ENCODE measurements around the gene PLA2G4E.

PLA2G4E gene

DNA sequence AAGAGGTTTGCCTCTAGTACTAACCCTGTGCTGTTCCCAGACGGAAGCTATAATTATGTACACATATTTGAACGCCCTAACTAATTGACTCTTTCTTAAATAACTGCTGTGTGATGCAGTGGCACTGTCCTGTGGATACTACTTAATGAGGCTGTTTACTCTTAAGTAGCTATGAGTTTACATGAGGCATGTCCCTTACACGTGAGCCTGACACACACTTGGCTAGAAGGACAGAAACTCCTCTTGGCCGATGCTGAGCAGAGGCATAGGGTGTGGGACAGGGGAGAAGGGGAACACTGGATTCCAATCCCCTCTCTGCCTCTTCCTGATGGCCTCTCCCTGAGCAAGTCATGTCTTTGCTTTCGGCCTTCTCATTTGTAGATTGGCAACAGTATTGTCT lies 70.4 kb downstream of the PLA2G4E start:
- no peak for DNase-seq

DNA sequence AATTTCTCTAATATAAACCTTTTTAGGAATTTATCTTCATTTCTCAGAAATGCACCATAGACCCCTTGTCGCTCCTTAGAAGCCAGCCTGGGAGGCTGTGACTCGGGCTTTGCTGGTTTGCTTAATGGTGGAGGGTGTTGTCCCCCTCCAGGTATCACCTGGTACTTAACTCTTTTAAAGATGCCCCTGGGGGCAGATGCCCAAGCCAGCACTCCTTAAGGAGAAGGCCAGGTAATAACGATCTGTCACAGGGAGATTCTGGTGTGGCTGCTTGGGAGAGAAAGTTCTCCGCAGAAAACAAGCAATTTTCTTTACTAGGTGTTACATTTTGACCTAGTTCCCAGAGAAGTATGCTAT lies 70.7 kb downstream of the PLA2G4E start:
- DNase-seq = no peak

DNA sequence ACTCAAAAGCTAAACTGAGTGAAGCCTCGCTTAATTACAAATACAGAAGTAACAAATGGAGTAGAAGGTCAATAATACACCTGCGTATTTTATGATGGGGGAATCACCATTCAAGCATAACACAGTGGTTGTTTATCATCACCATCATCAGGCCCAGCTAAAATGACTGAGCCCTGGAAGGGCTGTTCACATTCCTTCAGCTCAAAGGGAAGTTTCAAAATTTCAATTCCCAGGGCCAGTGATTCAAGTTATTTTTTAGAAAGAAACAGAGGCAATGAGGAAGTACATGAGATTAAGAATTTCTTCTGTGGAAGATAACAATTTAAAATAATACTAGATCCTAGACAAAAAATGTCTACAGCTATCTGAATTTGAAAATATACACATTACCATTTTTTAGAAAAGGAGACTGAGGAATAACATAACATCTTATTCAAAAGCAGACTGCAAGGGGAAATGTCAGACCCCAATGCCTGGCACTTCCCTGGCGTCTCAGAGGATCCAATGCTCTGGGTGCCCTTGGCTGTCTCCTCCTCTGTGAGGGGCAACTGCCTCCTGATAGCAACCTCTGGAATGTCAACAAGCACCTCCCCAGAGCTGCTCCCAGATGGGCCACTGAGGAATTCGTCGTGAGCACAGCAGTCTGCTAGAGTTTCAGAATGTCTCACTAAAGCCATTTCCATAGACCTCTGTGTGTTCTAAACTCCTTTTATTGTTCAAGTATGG lies 71.3 kb downstream of the PLA2G4E start:
- DNase-seq = no peak

DNA sequence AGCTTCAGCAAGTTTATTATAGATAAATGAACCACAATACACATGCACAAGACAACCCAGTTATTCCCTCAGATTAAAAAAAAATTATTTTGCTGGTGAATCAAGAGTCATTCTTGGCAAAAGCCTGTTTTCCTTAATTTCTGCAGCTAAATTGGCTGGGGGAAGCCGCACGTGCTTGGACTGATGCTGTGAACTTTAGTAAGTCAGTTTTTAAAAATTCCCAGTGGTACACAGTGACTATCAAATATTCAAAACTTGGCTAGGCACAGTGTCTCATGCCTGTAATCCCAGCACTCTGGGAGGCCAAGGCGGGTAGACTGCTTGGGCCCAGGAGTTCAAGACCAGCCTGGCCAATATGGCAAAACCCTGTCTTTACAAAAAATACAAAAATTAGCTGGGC lies 72.4 kb downstream of the PLA2G4E start:
- DNase-seq = no peak

DNA sequence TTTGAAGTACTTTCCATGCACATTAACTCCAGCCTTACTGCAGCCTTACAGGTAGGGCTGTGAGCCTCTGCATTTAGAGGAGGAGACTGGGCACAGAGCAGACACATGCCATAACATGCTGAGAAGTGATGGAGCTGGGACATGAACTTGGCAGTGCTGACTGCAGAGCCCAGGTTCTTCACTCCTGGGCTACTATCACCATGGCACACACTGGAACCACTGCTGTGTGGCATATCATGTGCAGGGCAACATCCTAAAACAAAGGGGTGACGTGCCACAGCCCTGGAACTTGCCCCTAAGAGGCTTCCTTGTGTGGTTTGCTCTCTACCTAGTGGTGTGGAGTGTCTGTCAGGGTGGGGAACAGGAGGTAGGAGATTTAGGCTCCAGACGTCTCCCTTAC lies 73.9 kb downstream of the PLA2G4E start:
- DNase-seq = no peak

DNA sequence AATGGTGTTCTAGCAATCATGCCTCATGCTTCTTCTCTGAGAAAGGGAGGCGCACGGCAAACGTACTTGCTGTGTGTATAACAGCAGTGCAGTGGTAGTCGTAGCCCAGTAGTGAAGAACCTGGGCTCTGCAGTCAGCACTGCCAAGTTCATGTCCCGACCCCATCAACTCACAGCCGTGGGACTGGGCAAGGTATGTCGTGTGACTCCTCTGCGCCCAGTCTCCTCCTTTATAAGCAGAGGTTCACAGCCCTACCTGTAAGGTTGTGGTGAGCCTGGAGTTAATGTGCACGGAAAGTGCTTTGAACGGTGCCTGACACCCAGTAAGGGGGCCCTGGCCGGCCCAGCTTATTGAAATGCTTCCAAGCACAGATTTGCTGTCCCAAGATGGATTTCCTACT lies 75.1 kb downstream of the PLA2G4E start:
- DNase-seq = no peak

DNA sequence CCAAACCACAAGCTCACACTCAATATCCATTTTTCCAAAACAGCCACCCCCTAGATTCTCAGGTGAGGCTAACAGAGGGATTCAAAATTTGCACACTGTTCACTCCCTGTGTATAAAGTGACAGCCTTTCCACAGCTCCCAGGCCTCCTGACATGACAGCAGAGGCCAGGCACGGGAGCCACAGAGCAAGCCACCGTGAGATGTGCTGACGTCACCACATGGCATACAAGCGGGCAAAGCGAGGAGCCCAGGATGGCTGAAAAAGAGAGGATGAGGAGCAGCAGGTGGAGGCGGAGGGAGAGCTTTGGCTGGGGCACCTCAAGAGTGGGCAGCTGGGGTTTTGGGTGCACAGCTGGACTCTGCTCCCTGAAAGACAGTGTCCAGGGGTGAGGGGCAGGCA lies 75.6 kb downstream of the PLA2G4E start:
- no peak for DNase-seq

DNA sequence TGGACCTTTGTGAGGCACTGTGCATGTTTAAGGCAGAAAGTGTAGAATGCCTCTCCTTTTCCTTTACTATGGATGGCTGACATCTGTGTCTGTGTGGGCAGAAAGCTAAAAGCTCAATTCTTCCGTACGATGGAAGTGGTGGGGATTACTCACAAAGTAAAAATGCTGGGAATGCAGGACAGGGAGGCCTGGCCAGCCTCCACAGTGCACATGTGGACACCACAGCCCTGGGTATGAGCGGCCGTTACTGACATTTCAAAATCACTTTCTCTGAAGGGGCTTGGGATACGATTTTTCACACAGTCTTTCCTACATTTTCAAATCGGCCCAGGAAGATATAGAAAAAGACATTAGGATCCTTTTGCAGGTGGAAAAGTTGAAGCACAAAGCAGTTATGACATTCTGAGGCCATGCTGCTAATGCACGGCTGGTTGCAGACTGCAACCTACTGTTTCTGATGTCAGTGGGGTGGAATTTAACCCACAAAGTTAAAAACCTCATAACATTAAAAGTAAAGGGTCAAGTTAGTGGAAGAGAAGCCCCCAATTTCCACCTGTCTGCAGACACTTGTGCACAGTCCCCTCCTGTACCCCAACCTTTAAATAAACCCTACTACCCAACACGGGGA lies 76.4 kb downstream of the PLA2G4E start:
- no peak for DNase-seq

DNA sequence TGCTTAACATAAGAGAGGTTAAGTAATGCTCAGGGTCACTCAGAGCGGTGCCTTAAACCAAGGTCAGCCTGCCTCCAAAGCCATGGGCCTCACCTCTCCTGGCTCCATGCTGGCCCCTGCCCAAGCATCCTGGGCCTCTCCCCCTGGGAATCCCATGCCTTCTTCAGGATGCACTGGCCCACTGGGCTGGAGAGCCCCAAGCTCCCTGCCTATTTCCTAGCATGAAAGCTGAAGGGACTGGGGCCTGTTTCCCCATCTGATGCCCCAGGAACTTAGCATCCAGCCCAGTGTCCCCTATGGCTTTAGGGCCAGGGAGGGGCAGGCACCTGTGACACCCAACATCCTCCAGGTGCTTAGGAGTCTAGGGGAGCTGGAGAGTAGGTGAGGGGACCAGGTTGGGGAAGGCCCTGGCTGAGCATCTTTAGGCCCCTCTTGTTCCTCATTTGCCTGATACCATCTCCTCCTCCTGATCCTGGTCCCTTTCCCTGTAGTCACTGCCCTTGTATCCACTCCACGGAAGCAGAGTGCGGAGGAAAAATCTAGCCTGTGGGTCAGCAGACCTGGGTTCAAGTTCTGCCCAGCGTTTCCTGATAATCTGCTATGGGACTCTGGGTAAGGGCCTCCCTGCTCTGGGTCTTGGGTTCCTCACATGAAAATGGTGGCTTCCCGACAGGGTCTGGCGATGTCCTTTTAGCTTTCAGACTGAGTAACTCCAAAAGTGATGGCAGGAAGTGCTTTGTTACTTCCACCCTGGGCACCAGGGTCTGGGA lies 77.1 kb downstream of the PLA2G4E start:
- DNase-seq = no peak

DNA sequence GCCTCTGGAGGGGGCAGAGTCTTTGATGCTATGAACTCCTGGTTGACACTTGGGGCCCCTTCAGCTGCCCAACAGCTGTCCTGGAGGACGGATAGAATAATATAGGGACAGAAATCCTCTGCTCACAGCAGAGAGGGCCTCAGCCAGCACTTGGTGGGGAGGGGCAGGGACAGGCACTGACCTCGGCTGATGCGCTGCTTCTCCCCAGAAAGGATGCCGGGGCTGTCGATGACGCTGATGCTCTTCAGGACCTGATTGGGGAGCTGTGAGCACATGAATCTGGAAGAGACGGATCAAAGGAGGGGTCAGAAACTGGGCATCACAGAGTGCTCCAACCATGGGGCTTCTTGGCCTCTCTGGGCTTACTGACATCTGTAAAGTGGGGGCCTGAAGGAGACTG lies 78.0 kb downstream of the PLA2G4E start:
- no peak for DNase-seq

DNA sequence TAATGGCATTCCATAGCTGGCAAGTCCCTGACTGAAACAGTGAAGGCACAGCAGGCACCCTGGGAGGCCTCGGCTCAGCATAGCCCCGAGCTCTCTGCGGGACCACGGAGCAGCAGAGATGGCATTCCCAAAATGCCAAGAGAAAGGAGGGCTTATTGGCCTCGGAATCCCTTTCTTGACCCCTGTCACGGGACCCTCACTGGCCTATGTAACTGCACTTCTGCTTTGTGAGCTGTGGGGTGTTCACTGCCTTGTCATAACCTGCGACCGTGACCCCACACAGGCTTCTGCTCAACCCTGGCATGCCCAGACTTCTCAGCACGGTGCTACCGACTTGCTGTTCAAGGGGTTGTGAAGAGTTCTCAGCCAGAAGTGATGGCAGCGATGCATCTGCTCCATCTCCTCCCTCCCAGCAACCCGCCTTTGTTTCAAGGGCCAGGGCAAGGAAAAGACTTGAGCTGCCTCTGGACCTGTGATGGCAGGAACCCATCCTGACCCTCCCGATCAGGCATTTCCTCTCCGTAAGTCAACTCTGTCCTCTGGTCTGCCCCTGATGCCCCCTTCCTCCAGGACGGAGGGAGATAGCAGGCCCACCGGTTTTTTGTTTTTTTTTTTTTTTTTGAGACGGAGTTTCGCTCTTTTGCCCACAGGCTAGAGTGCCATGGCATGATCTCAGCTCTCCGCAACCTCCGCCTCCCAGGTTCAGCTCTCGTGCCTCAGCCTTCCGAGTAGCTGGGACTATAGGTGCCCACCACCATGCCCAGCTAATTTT lies 79.0 kb downstream of the PLA2G4E start:
- DNase-seq = no peak

DNA sequence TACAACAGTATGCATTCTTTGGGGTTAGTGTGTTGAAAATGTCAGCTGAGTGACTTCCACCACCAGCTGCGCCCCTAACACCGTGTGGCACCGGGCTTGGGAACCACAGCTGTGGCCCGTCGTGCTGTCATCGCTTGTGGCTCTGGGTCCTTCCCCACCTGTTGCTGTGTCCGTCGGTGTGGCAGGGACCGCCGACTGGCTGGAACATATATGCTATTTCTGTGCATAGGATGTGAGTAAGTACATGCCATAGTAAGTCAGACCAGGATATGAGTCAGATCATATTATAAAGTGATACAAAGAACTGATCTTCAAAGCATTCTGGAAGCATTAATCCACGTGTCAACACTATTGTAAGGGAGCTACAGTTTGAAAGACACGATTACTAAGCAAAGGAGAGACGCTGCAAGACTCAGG lies 80.4 kb downstream of the PLA2G4E start:
- no peak for DNase-seq

DNA sequence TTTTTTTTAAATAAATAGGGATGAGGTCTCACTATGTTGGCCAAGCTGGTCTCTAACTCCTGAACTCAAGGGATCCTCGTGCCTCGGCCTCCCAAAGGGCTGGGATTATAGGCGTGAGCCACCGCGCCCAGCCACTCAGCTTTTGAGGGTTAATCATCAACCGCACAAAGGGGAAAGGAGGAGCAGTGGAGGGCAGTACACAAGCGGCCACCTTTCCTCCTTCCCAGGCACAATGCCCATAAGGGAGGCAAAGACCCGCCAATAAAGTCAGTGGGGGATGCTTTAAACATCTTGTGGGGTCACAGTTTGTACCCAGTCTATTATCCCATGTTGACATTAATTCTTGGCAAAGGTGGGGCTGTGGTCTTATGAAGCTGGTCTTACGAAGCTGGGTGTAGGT lies 80.9 kb downstream of the PLA2G4E start:
- DNase-seq = no peak

DNA sequence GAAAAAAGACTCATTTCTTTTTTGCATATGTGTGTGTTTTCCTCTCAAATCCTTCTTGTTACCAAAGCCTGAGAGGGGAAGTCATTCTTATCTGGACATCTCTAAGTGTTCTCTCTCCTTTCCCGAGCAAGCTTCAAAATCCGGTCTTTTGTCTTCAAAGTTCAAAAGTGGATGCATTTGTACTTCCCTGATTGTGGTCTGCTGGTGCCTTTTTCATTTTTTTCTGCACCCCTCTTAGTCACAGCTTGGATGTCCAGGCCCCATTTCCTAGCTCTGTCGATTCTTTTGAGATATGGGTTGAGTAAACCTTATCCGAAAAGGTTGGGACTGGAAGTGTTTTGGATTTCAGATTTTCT lies 83.3 kb downstream of the PLA2G4E start:
- no peak for DNase-seq

DNA sequence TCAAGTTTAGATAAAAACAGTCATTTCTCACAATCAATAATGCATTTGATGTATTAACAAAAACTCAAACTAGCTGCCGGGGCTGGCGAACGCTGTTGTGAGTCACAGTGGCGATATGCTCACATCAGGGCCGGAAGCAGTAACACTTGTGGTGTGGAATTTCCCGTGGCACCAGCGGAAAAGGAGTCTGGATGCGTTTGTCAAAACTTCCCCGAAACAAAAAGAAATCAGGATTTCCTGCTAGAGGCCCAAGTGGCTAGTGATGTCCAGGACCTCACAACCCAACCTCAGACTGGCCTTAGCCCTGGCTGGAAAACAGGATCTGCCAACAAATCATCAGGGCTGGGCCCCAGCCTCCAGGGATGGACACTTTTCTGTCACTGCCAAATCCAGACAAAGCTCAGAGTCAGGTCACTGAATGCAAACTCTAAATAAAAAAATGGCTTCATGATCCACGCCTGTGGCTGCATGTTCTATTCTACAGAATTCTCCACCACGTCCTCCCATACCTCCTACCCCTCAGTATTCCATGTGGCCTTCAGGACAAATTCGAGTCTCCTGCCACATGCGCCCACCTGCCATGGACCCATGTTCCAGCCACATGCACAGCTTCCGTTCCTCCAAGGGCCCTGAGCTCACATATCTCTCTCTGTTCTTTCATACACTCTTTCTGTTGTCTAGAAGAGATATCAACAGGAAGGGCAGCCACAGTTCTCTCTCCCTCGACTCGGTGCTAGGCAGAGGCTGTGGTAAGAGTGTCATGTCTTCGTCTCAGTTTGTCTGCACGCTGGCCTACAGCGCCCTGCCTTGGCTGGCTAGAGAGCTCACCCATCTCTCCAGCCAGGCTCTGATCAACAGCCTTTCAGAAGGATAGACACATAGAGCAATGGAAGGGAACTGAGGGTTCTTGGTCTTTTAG lies 83.9 kb downstream of the PLA2G4E start:
- no peak for DNase-seq

DNA sequence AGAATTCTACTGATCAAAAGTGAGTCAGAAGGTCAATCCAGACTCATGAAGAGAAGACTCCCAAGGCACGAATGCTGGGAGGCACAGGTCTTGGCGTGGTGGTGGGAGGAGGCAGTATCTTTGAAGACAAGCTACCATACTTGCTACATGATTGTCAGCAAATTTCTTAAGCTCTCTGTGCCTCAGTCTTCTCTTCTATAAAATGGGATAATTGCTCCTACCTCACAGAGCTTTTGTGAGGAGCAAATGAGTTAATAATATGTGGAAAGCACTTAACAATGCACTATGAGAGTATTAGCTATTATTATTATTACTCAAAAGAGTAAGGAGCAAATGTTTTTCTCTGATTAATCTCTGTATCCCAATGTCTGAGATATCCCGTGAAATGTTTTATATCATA lies 84.7 kb downstream of the PLA2G4E start:
- DNase-seq = no peak

DNA sequence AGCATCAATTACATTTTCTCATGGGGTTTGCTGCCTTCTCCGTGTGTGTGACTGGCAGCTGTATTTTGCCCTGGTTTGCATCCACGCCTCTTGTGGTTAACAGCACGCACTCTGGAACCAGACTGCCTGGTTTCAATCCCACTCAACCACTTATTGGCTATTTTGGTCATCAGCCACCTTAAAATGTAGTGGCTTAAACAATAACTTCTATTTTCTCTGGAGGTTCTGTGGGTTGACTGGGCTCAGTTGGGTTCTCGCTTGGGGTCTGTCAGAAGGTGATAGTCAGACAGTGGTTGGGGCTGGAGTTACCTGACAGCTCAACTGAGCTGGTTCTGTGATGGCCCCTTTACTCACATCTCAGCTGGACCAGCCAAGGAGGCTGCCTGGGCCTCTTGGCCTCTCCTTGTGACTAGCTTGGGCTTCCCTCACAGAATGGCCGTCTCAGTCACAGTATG lies 85.2 kb downstream of the PLA2G4E start:
- no peak for DNase-seq

DNA sequence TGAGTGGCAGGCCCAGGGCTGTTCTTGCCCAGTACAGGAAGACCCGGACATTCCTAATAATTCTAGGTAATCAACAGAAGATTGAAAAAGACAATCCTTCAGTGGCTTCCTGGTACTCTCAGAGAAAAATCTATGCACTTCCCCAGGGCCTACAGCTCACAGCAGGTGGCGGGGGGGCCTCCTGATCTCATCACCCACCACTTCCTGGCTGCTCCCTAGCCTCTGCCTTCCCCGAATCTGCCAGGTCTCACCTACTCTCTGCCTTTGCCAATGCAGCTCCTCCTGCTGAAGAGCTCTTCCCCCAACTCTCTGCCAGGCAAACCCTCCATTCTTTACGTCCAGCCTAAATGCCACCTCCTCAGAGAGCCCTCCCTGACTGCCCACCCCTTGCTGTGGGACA lies 86.0 kb downstream of the PLA2G4E start:
- DNase-seq = no peak

DNA sequence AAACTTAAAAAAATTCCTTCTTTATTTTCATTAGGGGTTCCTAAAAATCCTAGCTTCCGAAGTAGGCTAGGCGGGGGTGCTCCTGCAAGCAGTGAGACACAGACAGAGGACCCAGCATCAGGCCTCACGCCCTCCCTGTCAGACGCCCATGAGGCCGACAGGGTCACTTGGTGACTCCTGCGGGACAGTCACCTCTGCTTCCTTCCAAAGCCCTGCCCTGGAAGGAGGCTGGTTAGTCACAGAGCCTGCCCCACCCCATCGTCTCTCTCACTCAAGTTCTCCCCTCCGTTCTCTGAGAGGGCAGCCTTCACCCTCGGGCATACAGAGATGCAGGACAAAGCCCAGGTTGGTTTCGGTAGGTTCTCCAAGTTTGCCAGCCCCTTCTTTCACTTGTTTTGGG lies 87.1 kb downstream of the PLA2G4E start:
- no peak for DNase-seq

DNA sequence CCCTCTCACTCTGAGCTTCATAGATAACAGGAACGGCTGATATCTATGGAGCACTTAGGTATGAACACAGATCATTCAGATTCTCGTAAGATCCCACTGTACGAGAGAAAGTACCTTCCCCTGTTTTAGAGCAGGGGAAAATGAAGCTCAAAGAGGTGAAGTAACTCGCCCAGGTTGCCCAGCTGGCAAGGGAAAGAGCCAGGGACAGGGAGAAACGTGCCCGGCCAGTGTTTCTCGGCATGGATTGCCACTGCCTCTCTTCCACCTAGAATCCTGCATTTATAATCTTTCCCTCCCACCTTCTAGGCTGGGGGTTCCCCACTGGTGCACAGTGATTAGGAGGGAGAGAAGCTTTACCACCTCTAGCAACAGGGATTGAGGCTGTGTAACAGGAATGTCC lies 87.5 kb downstream of the PLA2G4E start:
- DNase-seq = no peak

DNA sequence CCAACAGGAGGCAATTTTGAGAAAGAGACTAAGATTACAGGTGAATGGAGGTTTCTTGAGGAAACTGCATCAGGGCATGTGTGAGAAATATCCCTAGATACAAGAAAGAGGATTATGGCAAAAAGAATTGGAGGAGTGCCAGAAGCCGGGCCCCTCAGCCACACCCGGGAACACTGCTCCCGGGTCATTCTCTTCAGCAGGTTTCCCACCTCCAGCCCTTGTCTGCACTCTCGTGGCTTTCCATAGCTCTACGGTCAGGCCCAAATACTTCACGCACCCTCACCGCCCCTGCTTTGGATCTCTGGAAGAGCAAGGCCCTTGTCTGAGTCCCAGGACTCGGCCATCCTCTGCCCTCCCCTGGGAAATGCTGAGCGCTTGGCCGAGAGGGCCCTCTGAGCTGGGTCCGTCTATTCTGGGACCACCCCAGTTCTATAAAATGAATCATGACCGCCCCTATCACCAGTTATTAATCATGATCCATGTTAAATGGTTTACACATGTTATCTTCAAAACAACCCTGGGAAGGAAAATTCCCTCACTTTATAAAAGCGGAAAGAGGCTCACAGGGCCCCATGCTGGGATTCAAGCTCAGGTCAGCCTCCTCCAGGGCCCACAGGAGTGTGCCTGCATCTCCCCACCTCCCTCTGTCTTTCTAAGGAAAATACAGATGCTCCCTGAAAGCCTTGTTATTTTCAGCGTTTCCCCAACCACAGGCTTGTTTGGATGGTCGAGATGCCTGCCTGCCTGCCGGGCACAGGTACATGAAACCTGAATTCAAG lies 88.1 kb downstream of the PLA2G4E start:
- DNase-seq = no peak

DNA sequence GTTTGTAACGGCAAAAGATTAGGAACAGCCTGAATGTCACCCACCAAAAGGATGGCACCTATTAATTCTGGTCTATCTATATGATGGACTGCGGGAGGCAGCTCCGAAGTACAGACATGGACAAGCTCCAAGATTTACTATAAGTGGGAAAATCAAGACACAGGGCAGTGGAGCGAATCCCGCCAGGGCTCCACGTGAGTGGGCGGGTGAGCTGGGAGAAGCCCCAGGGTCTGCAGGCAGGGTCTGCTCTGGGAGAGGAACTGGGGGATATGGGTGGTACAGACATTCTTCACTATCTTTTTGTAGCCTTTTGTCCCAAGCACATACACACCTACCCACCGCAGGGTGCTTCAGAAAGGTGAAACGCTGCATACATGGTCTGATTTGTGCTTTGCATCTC lies 88.7 kb downstream of the PLA2G4E start:
- no peak for DNase-seq

Measured in NCI-H2029 (cell line).